ENCODE results near the gene APOBR. TPM values are rescaled to one million over a fixed set of nuclear protein-coding genes. Genes with fewer than 3 reads are reported as not detected.

Gene APOBR
- total RNA-seq, 4 donors from 2014 or later: 0.49 to 2.1 (median 0.98) TPM

GRCh38 chr16:28528463-28528867 is 34.0 kb downstream of the APOBR start:
- no peak for TF ChIP-seq POLR2A (IDR thresholded peaks at IDR 0.05)
- TF ChIP-seq, protein P1, sequence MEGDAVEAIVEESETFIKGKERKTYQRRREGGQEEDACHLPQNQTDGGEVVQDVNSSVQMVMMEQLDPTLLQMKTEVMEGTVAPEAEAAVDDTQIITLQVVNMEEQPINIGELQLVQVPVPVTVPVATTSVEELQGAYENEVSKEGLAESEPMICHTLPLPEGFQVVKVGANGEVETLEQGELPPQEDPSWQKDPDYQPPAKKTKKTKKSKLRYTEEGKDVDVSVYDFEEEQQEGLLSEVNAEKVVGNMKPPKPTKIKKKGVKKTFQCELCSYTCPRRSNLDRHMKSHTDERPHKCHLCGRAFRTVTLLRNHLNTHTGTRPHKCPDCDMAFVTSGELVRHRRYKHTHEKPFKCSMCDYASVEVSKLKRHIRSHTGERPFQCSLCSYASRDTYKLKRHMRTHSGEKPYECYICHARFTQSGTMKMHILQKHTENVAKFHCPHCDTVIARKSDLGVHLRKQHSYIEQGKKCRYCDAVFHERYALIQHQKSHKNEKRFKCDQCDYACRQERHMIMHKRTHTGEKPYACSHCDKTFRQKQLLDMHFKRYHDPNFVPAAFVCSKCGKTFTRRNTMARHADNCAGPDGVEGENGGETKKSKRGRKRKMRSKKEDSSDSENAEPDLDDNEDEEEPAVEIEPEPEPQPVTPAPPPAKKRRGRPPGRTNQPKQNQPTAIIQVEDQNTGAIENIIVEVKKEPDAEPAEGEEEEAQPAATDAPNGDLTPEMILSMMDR (IDR thresholded peaks at IDR 0.05): no peak
- no peak overlapping the region for H3K27ac ChIP-seq
- H3K4me3 ChIP-seq: no peak overlapping the region
- no peaks in the 10 kb centered on the region for H3K36me3 ChIP-seq
- no peaks in the 10 kb centered on the region for H3K9me3 ChIP-seq
- intact Hi-C loops (cut with DNase I): no loop called here
- H3K4me1 ChIP-seq: peaks cover 11 to 29% (median 11%) of the 10 kb centered on the region in 3 donors
- no peaks in the 10 kb centered on the region for H3K27me3 ChIP-seq
- no peak for DNase-seq
- 80 to 87% methylated on average over 2 to 5 of the region's 5 CpGs for WGBS, 2 donors

- Histone ChIP-seq H3K9me3 (no peaks in the 10 kb centered on the region), H3K27ac (no peak overlapping the region), H3K4me3 (no peak overlapping the region), H3K4me1 (peaks cover 18 to 30% (median 18%) of the 10 kb centered on the region in 3 donors), H3K36me3 (no peaks in the 10 kb centered on the region), H3K27me3 (no peaks in the 10 kb centered on the region)
- no peak for DNase-seq
- TF ChIP-seq POLR2A (IDR thresholded peaks at IDR 0.05): no peak
- TF ChIP-seq, protein P1 (IDR thresholded peaks at IDR 0.05): no peak
- intact Hi-C loops (cut with DNase I): no loop called here
Observed at GRCh38 chr16:28529124-28529523, 34.7 kb downstream of the APOBR start.

GRCh38 chr16:28531777-28532744 is 37.6 kb downstream of the APOBR start:
- Histone ChIP-seq H3K4me1 (peaks cover 20 to 56% (median 35%) of the 10 kb centered on the region in 3 donors), H3K27me3 (no peaks in the 10 kb centered on the region), H3K4me3 (no peak overlapping the region), H3K27ac (peak overlapping the region; percentile 39 to 82 (median 73)), H3K36me3 (peaks cover 0 to 13% (median 0%) of the 10 kb centered on the region in 3 donors), H3K9me3 (no peaks in the 10 kb centered on the region)
- intact Hi-C loops (cut with DNase I): no loop called here
- TF ChIP-seq POLR2A (IDR thresholded peaks at IDR 0.05): peak in 1 of 4 donors; percentile 21
- TF ChIP-seq, protein P1 (IDR thresholded peaks at IDR 0.05): no peak
- no peak for DNase-seq
- 57 to 64% methylated on average over 9 of the region's 9 CpGs for WGBS, 2 donors

DNA sequence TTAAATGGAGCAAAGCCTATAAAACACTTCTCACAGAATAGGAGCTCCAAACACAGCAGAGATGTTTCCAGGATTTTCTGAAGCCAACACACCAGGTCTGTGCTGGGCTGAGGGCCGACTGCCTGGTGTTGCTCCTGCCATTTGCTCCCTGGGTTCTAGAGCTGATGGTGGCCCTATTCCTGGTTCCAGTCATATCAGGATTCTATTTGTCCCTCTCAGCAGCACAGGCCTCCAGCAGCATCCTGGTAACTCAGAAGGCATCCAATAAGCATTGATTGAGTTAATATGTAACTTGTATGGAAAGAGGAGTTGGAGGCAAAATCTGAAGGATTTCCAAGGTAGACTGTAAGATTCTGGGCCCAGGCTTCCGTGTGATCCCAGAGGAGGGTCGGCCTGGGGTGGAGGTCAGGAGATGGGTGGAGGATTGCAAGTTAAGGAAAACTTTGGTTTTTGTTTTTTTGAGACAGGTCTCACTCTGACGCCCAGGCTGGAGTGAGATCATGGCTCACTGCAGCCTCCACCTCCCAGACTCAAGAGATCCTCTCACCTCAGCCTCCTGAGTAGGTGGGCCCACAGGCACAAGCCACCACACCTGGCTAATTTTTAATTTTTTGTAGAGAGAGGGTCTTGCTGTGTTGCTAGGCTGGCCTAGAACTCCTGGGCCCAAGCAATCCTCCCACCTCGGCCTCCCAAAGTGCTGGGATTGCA is 38.7 kb downstream of the APOBR start:
- Histone ChIP-seq H3K27me3 (no peaks in the 10 kb centered on the region), H3K4me1 (peaks cover 20 to 67% (median 40%) of the 10 kb centered on the region in 3 donors), H3K4me3 (no peak overlapping the region), H3K9me3 (no peaks in the 10 kb centered on the region), H3K27ac (peak overlapping the region; percentile 32 to 82 (median 73)), H3K36me3 (peaks cover 0 to 13% (median 0%) of the 10 kb centered on the region in 3 donors)
- no peak for TF ChIP-seq POLR2A (IDR thresholded peaks at IDR 0.05)
- TF ChIP-seq, protein P1 (IDR thresholded peaks at IDR 0.05): no peak
- intact Hi-C loops (cut with DNase I): no loop called here
- DNase-seq: no peak
- 86 to 98% methylated on average over 4 of the region's 5 CpGs for WGBS, 2 donors

Measured in esophagus squamous epithelium (tissue), 5 donors.